Prostate gland (tissue), 2 donors: ENCODE measurements around the gene OPN1SW. TPM values are rescaled to one million over a fixed set of nuclear protein-coding genes. Genes with fewer than 3 reads are reported as not detected.

Source experiments
- DNase-seq: peaks from one replicate; pipeline ENCODE4 v3.0.0-alpha.2; 2019; ENCODE audit warnings: low spot score
- H3K27ac ChIP-seq, 2 donors: fragments of 200-600 bp; sonication (generic); 2 replicates each; pipeline ENCODE4 v1.5.1; 2017 to 2019
- H3K27me3 ChIP-seq: fragments of 200-600 bp; sonication (generic); replicated peaks from 2 replicates; pipeline ENCODE4 v1.5.1; 2019; ENCODE audit not compliant: insufficient read depth
- H3K36me3 ChIP-seq, 2 donors: fragments of 200-600 bp; sonication (generic); 1 replicate in 1 of 2; 2 replicates in 1 of 2; pipeline versions ENCODE4 v1.5.1 to v1.8.1; 2017 to 2019
- H3K4me1 ChIP-seq: fragments of 200-600 bp; sonication (generic); replicated peaks from 2 replicates; pipeline ENCODE4 v1.5.1; 2019
- H3K4me3 ChIP-seq, 2 donors: fragments of 200-600 bp; sonication (generic); 2 replicates each; pipeline ENCODE4 v1.5.1; 2017 to 2019
- H3K9me3 ChIP-seq: fragments of 200-600 bp; sonication (generic); 2 replicates; pipeline ENCODE4 v1.5.1; 2017
- POLR2A ChIP-seq: fragments of 450-650 bp; IDR thresholded peaks from one replicate; pipeline ENCODE4 v1.6.1; 2016; ENCODE audit warnings: antibody characterized with exemption, mild to moderate bottlenecking
- POLR2AphosphoS5 ChIP-seq: sonication (generic); formaldehyde crosslinking; IDR thresholded peaks from one replicate; pipeline ENCODE4 v1.6.1; 2017; ENCODE audit warnings: antibody characterized with exemption
- WGBS: methylation state at CpG from one replicate; pipeline ENCODE4 v1.1.5; 2018; 5-methylcytosine and 5-hydroxymethylcytosine counted together
- intact Hi-C: fragments of 100-400 bp; cut with DNase I; formaldehyde crosslinking; loops from one replicate; pipeline ENCODE4 v1.14.2; 2022
- total RNA-seq, 2 donors: library from RNA; depleted of rRNA; stranded (reverse); fragments of >200 nt; gene quantifications; one replicate each; pipeline ENCODE4 v1.1.0, GENCODE V29; 2016
- TF ChIP-seq, protein P1 (sequence below), 4 experiments: fragments of 200-600 bp in 2 of 4; fragments of 450-650 bp in 2 of 4; sonication (generic) in 2 of 4; IDR thresholded peaks; 1 replicate in 3 of 4; 2 replicates in 1 of 4; pipeline ENCODE4 v1.5.1; 2016 to 2019; ENCODE audit warnings: antibody characterized with exemption in 4 of 4, mild to moderate bottlenecking in 2 of 4, moderate library complexity in 2 of 4

Gene OPN1SW
- total RNA-seq, 2 donors from 2014 or later, result not detected

DNA sequence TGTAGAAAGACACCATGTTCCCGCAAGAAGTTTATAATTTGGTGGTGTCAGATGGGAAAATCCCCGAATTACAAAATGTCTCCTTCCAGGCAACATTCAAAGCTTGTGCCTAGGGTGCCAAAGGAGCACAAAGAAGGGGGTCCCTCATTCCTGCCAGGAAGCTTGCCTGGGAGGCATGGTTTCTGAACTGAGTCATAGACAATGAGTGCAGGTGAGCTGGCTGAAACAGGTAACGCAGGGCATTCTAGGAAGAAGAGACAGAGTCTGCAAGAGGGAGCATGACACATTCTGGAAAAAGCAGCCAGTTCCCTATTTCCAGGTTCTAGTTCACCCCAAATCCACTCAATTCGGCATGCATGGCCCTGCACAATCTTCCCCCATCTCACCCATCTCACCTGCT, 48.4 kb downstream of the OPN1SW start:
- Histone ChIP-seq H3K4me1 (no peaks in the 10 kb centered on the region), H3K4me3 (no peak overlapping the region), H3K36me3 (no peaks in the 10 kb centered on the region), H3K27me3 (no peaks in the 10 kb centered on the region), H3K27ac (no peak overlapping the region), H3K9me3 (no peaks in the 10 kb centered on the region)
- no peak for DNase-seq
- TF ChIP-seq POLR2A (no peak), POLR2AphosphoS5 (no peak)
- TF ChIP-seq, protein P1, sequence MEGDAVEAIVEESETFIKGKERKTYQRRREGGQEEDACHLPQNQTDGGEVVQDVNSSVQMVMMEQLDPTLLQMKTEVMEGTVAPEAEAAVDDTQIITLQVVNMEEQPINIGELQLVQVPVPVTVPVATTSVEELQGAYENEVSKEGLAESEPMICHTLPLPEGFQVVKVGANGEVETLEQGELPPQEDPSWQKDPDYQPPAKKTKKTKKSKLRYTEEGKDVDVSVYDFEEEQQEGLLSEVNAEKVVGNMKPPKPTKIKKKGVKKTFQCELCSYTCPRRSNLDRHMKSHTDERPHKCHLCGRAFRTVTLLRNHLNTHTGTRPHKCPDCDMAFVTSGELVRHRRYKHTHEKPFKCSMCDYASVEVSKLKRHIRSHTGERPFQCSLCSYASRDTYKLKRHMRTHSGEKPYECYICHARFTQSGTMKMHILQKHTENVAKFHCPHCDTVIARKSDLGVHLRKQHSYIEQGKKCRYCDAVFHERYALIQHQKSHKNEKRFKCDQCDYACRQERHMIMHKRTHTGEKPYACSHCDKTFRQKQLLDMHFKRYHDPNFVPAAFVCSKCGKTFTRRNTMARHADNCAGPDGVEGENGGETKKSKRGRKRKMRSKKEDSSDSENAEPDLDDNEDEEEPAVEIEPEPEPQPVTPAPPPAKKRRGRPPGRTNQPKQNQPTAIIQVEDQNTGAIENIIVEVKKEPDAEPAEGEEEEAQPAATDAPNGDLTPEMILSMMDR (IDR thresholded peaks at IDR 0.05), result no peak
- intact Hi-C loops, result no loop called here
- WGBS, result 92% methylated on average over 4 of the region's 4 CpGs

DNA sequence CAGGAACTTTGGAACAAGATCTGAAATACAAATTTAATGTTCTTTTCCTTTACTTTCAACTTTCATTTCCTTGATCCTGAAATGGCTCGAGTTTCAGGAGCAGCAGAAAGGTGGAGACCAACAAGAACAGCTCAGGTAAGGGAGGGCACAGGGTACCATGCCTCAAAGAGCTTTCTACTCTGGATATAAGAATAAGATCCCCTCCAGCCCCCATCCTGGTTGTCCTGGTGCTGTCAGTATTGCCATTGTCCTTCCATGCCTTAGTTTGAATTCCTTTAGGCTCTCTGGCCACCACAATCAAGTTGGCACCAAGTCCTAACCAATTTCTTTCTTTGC, 48.9 kb downstream of the OPN1SW start:
- Histone ChIP-seq H3K27me3 (no peaks in the 10 kb centered on the region), H3K36me3 (no peaks in the 10 kb centered on the region), H3K4me3 (no peak overlapping the region), H3K9me3 (no peaks in the 10 kb centered on the region), H3K27ac (no peak overlapping the region), H3K4me1 (no peaks in the 10 kb centered on the region)
- WGBS, result 60% methylated on average over 1 of the region's 1 CpG
- no peak for DNase-seq
- TF ChIP-seq POLR2A, result no peak
- TF ChIP-seq, protein P1 (IDR thresholded peaks at IDR 0.05), result no peak
- TF ChIP-seq POLR2AphosphoS5, result no peak
- intact Hi-C loops, result no loop called here

DNA sequence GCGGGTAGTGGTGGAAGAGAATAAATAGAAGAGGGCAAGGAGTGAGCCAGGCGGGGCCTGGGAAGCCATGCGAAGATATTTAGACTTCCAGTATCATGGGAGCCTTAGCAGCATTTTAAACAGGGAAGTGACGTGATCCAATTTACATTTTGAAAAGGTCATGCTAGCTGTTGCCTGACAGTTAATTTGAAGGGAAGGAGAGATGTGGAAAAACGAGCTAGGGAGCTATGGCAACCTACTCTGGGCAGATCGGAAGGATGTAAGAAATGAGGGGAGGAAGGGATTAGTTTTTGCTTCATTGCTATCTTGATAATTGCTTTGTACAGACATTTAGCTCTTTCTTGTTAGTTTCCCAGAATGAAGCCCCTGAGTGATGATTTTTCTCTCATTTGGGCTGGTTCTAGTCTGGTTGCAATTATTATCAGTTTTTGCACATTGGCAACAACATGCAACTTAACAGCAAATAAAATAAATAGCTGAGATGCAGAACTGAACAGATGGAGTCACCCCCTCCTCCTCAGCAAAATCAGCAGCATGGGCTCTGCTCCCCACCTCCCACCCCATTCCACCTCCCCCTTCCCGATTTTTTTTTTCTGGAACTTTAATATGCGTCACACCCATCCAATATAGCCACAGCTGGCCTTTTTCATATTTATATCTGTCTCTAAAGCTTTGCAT, 49.4 kb downstream of the OPN1SW start:
- H3K27me3 ChIP-seq, result no peaks in the 10 kb centered on the region
- 72% methylated on average over 8 of the region's 8 CpGs for WGBS
- H3K27ac ChIP-seq, result no peak overlapping the region
- intact Hi-C loops, result no loop called here
- H3K36me3 ChIP-seq, result no peaks in the 10 kb centered on the region
- no peak for DNase-seq
- H3K9me3 ChIP-seq, result no peaks in the 10 kb centered on the region
- no peaks in the 10 kb centered on the region for H3K4me1 ChIP-seq
- TF ChIP-seq, protein P1 (IDR thresholded peaks at IDR 0.05), result no peak
- H3K4me3 ChIP-seq, result no peak overlapping the region

DNA sequence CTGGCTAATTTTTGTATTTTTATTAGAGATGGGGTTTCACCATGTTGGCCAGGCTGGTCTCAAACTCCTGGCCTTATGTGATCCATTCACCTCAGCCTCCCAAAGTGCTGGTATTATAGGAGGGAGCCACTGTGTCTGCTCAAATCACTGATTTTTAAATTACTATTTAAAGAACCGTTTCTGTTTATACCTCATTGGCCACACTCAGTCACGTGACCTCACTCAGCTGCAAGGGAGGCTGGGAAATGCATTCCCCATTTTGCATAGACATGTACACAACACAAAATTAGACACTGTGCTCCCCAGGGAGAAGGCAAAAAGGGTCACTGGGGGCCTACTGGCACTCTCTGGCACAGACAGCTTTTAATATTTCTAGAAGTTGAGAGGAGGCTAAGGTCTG, 50.1 kb downstream of the OPN1SW start:
- intact Hi-C loops, result no loop called here
- no peak overlapping the region for H3K4me3 ChIP-seq
- H3K9me3 ChIP-seq, result no peaks in the 10 kb centered on the region
- H3K27ac ChIP-seq, result no peak overlapping the region
- no peaks in the 10 kb centered on the region for H3K36me3 ChIP-seq
- TF ChIP-seq, protein P1 (IDR thresholded peaks at IDR 0.05), result no peak
- TF ChIP-seq POLR2A (no peak), POLR2AphosphoS5 (no peak)
- 93% methylated on average over 2 of the region's 2 CpGs for WGBS
- H3K4me1 ChIP-seq, result no peaks in the 10 kb centered on the region
- no peak for DNase-seq
- no peaks in the 10 kb centered on the region for H3K27me3 ChIP-seq

DNA sequence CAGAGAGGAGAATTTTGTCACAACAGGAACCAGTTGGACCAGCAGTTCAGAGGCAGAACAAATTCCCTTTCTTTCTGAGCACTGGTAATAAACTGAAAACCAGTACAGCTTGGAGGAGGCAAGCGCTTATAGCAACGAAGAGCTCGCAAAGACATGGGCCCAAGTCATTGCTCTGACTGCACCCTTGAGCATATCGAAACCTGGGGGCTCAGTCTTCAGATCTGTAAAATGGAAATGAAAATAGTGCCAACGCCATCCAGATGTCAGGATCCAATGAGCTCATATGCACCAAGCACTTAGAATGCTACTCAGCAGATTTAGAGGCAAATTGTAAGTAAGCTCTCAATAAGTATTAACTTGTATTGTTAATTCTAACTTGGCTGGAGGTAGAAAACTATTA, 50.9 kb downstream of the OPN1SW start:
- DNase-seq, result no peak
- no peaks in the 10 kb centered on the region for H3K36me3 ChIP-seq
- H3K9me3 ChIP-seq, result no peaks in the 10 kb centered on the region
- WGBS, result 85% methylated on average over 5 of the region's 5 CpGs
- intact Hi-C loops, result no loop called here
- TF ChIP-seq POLR2A (no peak), POLR2AphosphoS5 (no peak)
- TF ChIP-seq, protein P1 (IDR thresholded peaks at IDR 0.05), result no peak
- no peaks in the 10 kb centered on the region for H3K27me3 ChIP-seq
- no peak overlapping the region for H3K27ac ChIP-seq
- H3K4me3 ChIP-seq, result no peak overlapping the region
- H3K4me1 ChIP-seq, result no peaks in the 10 kb centered on the region
